Loucy (cell line): Measurements from ENCODE around the gene PRR5.
A peak's percentile ranks its signal among the peaks of the same experiment; 100 is the strongest.

Experiments
- H2AFZ ChIP-seq: fragments of 200-600 bp; sonication (generic); 2 replicates; pipeline ENCODE4 v1.6.0; 2016; ENCODE audit warnings: antibody characterized with exemption, mild to moderate bottlenecking, low read length, moderate library complexity
- H3F3A ChIP-seq: fragments of 200-600 bp; 2 replicates; pipeline ENCODE4 v1.6.0; 2016; ENCODE audit warnings: antibody characterized with exemption, low read depth, mild to moderate bottlenecking
- H3K27me3 ChIP-seq: fragments of 200-600 bp; sonication (generic); 2 replicates; pipeline ENCODE4 v1.6.1; 2014; ENCODE audit warnings: low read length, mild to moderate bottlenecking; ENCODE audit not compliant: insufficient read depth, poor library complexity, severe bottlenecking
- H3K36me3 ChIP-seq: fragments of 200-600 bp; sonication (generic); 2 replicates; pipeline ENCODE4 v1.6.1; 2016; ENCODE audit warnings: low read length; ENCODE audit not compliant: insufficient read depth
- H3K4me1 ChIP-seq: fragments of 200-600 bp; sonication (generic); 2 replicates; pipeline ENCODE4 v1.5.1; 2014; ENCODE audit warnings: low read length, mild to moderate bottlenecking; ENCODE audit not compliant: insufficient read depth, poor library complexity, severe bottlenecking
- H3K4me2 ChIP-seq: fragments of 200-600 bp; sonication (generic); 2 replicates; pipeline ENCODE4 v1.6.0; 2014; ENCODE audit warnings: antibody characterized with exemption, low read length, low read depth, mild to moderate bottlenecking; ENCODE audit not compliant: poor library complexity, severe bottlenecking
- H3K4me3 ChIP-seq: fragments of 200-600 bp; sonication (generic); 2 replicates; pipeline ENCODE4 v1.5.1; 2014; ENCODE audit warnings: low read length, mild to moderate bottlenecking, mixed read lengths; ENCODE audit not compliant: poor library complexity, severe bottlenecking
- H3K79me2 ChIP-seq: fragments of 200-600 bp; sonication (generic); 2 replicates; pipeline ENCODE4 v1.6.1; 2014; ENCODE audit warnings: low read length; ENCODE audit not compliant: insufficient read depth
- H3K9ac ChIP-seq: fragments of 200-600 bp; sonication (generic); 2 replicates; pipeline ENCODE4 v1.6.0; 2014; ENCODE audit warnings: mild to moderate bottlenecking, low read depth, low read length, moderate library complexity; ENCODE audit not compliant: poor library complexity, severe bottlenecking
- H3K9me2 ChIP-seq: fragments of 200-600 bp; sonication (generic); replicated peaks from 2 replicates; pipeline ENCODE4 v1.6.1; 2016; ENCODE audit warnings: low read depth, low read length, mixed read lengths
- H3K9me3 ChIP-seq: fragments of 200-600 bp; sonication (generic); 2 replicates; pipeline ENCODE4 v1.6.1; 2014; ENCODE audit warnings: mild to moderate bottlenecking, antibody characterized with exemption, low read length, low read depth; ENCODE audit not compliant: insufficient read depth
- H4K20me1 ChIP-seq: fragments of 200-600 bp; sonication (generic); 2 replicates; pipeline ENCODE4 v1.6.0; 2014; ENCODE audit warnings: antibody characterized with exemption, low read length, mild to moderate bottlenecking; ENCODE audit not compliant: insufficient read depth, poor library complexity, severe bottlenecking
- CTCF ChIP-seq: fragments of 200-600 bp; sonication (generic); conservative IDR thresholded peaks from 2 replicates; pipeline ENCODE4 v1.5.1; 2014; ENCODE audit warnings: mild to moderate bottlenecking, antibody characterized with exemption, low read length
- EZH2phosphoT487 ChIP-seq: fragments of 200-600 bp; IDR thresholded peaks from 2 replicates; pipeline ENCODE4 v1.6.1; 2018; ENCODE audit warnings: antibody characterized with exemption, mild to moderate bottlenecking, moderate library complexity, borderline replicate concordance

PRR5 gene

GRCh38 chr22:44663256-44663999 is 38.6 kb upstream of the PRR5 start:
- Histone ChIP-seq H3F3A (no peaks in the 10 kb centered on the region), H3K4me3 (peak overlapping the region; percentile 1), H3K9me2 (no peaks in the 10 kb centered on the region), H3K4me1 (peaks cover 50% of the 10 kb centered on the region), H3K27me3 (no peaks in the 10 kb centered on the region), H3K4me2 (peak overlapping the region; percentile 55), H3K36me3 (no peaks in the 10 kb centered on the region), H3K9ac (peak overlapping the region; percentile 61), H3K9me3 (no peaks in the 10 kb centered on the region), H4K20me1 (no peaks in the 10 kb centered on the region), H3K79me2 (no peaks in the 10 kb centered on the region), H2AFZ (no peak overlapping the region)
- TF ChIP-seq EZH2phosphoT487 (no peak), CTCF (no peak)

- H3K9ac ChIP-seq, result peak overlapping the region; percentile 61
- TF ChIP-seq CTCF (no peak), EZH2phosphoT487 (no peak)
Observed at GRCh38 chr22:44664149-44664548, 37.9 kb upstream of the PRR5 start.

GRCh38 chr22:44665115-44665514 is 36.9 kb upstream of the PRR5 start:
- Histone ChIP-seq H3K4me3 (no peak overlapping the region), H2AFZ (no peak overlapping the region), H3K9ac (no peak overlapping the region), H3K36me3 (no peaks in the 10 kb centered on the region), H3K4me1 (peaks cover 46% of the 10 kb centered on the region), H4K20me1 (no peaks in the 10 kb centered on the region), H3K9me2 (no peaks in the 10 kb centered on the region), H3K9me3 (no peaks in the 10 kb centered on the region), H3F3A (no peaks in the 10 kb centered on the region), H3K27me3 (no peaks in the 10 kb centered on the region), H3K4me2 (no peak overlapping the region), H3K79me2 (no peaks in the 10 kb centered on the region)
- TF ChIP-seq CTCF, result no peak
- no peak for TF ChIP-seq EZH2phosphoT487

More at GRCh38 chr22:44664149-44664548, 37.9 kb upstream of the PRR5 start:
- Histone ChIP-seq H3K9me2 (no peaks in the 10 kb centered on the region), H3K9me3 (no peaks in the 10 kb centered on the region), H3K27me3 (no peaks in the 10 kb centered on the region), H3K4me1 (peaks cover 44% of the 10 kb centered on the region), H3K79me2 (no peaks in the 10 kb centered on the region), H3F3A (no peaks in the 10 kb centered on the region), H3K36me3 (no peaks in the 10 kb centered on the region), H3K4me3 (peak overlapping the region; percentile 28), H4K20me1 (no peaks in the 10 kb centered on the region), H3K4me2 (peak overlapping the region; percentile 55), H2AFZ (no peak overlapping the region)
